Loucy (cell line): ENCODE measurements around the gene B4GALNT3.

Experiments used
- CTCF ChIP-seq: fragments of 200-600 bp; sonication (generic); conservative IDR thresholded peaks from 2 replicates; pipeline ENCODE4 v1.5.1; 2014; ENCODE audit warnings: mild to moderate bottlenecking, antibody characterized with exemption, low read length
- EZH2phosphoT487 ChIP-seq: fragments of 200-600 bp; IDR thresholded peaks from 2 replicates; pipeline ENCODE4 v1.6.1; 2018; ENCODE audit warnings: antibody characterized with exemption, mild to moderate bottlenecking, moderate library complexity, borderline replicate concordance

- TF ChIP-seq CTCF (no peak), EZH2phosphoT487 (no peak)
Measured at GRCh38 chr12:562634-563033, 102.9 kb downstream of the B4GALNT3 start.
